Measurements from ENCODE around the gene PRR23E.

PRR23E gene

GRCh38 chr3:127165036-127165435 lies 27.9 kb upstream of the PRR23E start:
- no peak for DNase-seq

GRCh38 chr3:127165694-127166485 lies 27.0 kb upstream of the PRR23E start:
- DNase-seq = no peak

- DNase-seq = no peak
Measured at GRCh38 chr3:127166501-127167065, 26.3 kb upstream of the PRR23E start.

GRCh38 chr3:127167315-127168043 lies 25.5 kb upstream of the PRR23E start:
- no peak for DNase-seq

- no peak for DNase-seq
Measured at GRCh38 chr3:127168271-127168670, 24.7 kb upstream of the PRR23E start.

- DNase-seq = no peak
Measured at GRCh38 chr3:127170814-127171213, 22.1 kb upstream of the PRR23E start.

- DNase-seq = no peak
Measured at GRCh38 chr3:127171320-127171719, 21.6 kb upstream of the PRR23E start.

- DNase-seq = no peak
Measured at GRCh38 chr3:127171721-127172120, 21.2 kb upstream of the PRR23E start.

- no peak for DNase-seq
Measured at GRCh38 chr3:127172211-127172610, 20.7 kb upstream of the PRR23E start.

GRCh38 chr3:127172781-127173515 lies 20.0 kb upstream of the PRR23E start:
- DNase-seq = peak; percentile 75

GRCh38 chr3:127173516-127174166 lies 19.3 kb upstream of the PRR23E start:
- no peak for DNase-seq

- DNase-seq = no peak
Measured at GRCh38 chr3:127174284-127174683, 18.6 kb upstream of the PRR23E start.

GRCh38 chr3:127174715-127175140 lies 18.2 kb upstream of the PRR23E start:
- DNase-seq = no peak

GRCh38 chr3:127175272-127175671 lies 17.7 kb upstream of the PRR23E start:
- no peak for DNase-seq

GRCh38 chr3:127177226-127177625 lies 15.7 kb upstream of the PRR23E start:
- no peak for DNase-seq

GRCh38 chr3:127180859-127181258 lies 12.1 kb upstream of the PRR23E start:
- DNase-seq = no peak

GRCh38 chr3:127182431-127182830 lies 10.5 kb upstream of the PRR23E start:
- DNase-seq = no peak

GRCh38 chr3:127182848-127183714 lies 9.8 kb upstream of the PRR23E start:
- DNase-seq = no peak

GRCh38 chr3:127183931-127184869 lies 8.7 kb upstream of the PRR23E start:
- DNase-seq = no peak

GRCh38 chr3:127184870-127185216 lies 8.1 kb upstream of the PRR23E start:
- no peak for DNase-seq

- DNase-seq = no peak
Measured at GRCh38 chr3:127185268-127185667, 7.7 kb upstream of the PRR23E start.
